Caco-2 (cell line): Measurements from ENCODE around the gene ME3. TPM values are rescaled to one million over a fixed set of nuclear protein-coding genes. Genes with fewer than 3 reads are reported as not detected.
"Not testable (repeated sequence)": the region's sequence is repeated elsewhere in the genome, so short reads cannot be mapped to it uniquely, and the experiment has no call there.

Experiments
- BruUV-seq: library from RNA; stranded (reverse); fragments of 400-500 nt; replicated peaks from 2 replicates; lab custom pipeline; 2021; lab: Mats Ljungman, UMichigan
- CTCF ChIA-PET: fragments of 300-600 bp; sonication (Branson Sonifier 250); formaldehyde crosslinking; loops from one replicate; lab custom pipeline; 2022; ENCODE audit warnings: antibody characterized with exemption; lab: Charles Lee
- POLR2A ChIA-PET: fragments of 300-600 bp; sonication (Branson Sonifier 250); formaldehyde crosslinking; loops from one replicate; lab custom pipeline; 2022; ENCODE audit warnings: antibody characterized with exemption; lab: Charles Lee
- DNase-seq, 2 experiments: peaks; one replicate each; pipeline versions ENCODE4 v3.0.0 to v3.0.0-alpha.2; 2020 to 2022
- H3K27me3 ChIP-seq: replicated peaks from 2 replicates; pipeline ENCODE4 v1.6.0; 2011; ENCODE audit warnings: low read length; ENCODE audit not compliant: control insufficient read depth, insufficient read depth
- H3K36me3 ChIP-seq: 2 replicates; pipeline ENCODE4 v1.5.1; 2011; ENCODE audit warnings: low read length; ENCODE audit not compliant: control insufficient read depth, insufficient read depth
- H3K4me1 ChIP-seq: fragments of 250-450 bp; sonication (Bioruptor Pico); 2 replicates; pipeline ENCODE4 v1.5.1; 2020; ENCODE audit warnings: mild to moderate bottlenecking
- H3K4me3 ChIP-seq: 2 replicates; pipeline ENCODE4 v1.5.1; 2011; ENCODE audit warnings: low read depth, mild to moderate bottlenecking, control low read depth, low read length
- H3K9me3 ChIP-seq: fragments of 250-450 bp; sonication (Bioruptor Pico); 2 replicates; pipeline ENCODE4 v1.5.1; 2020; ENCODE audit warnings: mild to moderate bottlenecking, moderate library complexity
- H3K27ac Mint-ChIP-seq: one replicate; pipeline ENCODE4 v1.8.0; 2022; ENCODE audit warnings: mixed read lengths; ENCODE audit not compliant: unreplicated experiment
- H3K27me3 Mint-ChIP-seq: one replicate; pipeline ENCODE4 v1.8.0; 2022; ENCODE audit warnings: mixed read lengths; ENCODE audit not compliant: insufficient read depth, unreplicated experiment
- H3K36me3 Mint-ChIP-seq: one replicate; pipeline ENCODE4 v1.8.0; 2022; ENCODE audit warnings: mild to moderate bottlenecking, mixed read lengths; ENCODE audit not compliant: insufficient read depth, unreplicated experiment
- H3K4me1 Mint-ChIP-seq: one replicate; pipeline ENCODE4 v1.8.0; 2022; ENCODE audit warnings: low read depth, mixed read lengths; ENCODE audit not compliant: unreplicated experiment
- H3K4me3 Mint-ChIP-seq: one replicate; pipeline ENCODE4 v1.8.0; 2022; ENCODE audit warnings: mild to moderate bottlenecking, moderate library complexity, mixed read lengths; ENCODE audit not compliant: unreplicated experiment
- H3K9me3 Mint-ChIP-seq: one replicate; pipeline ENCODE4 v1.8.0; 2022; ENCODE audit warnings: mixed read lengths; ENCODE audit not compliant: unreplicated experiment
- CTCF ChIP-seq, 2 experiments: fragments of 200-600 bp in 1 of 2; IDR thresholded peaks; 1 replicate in 1 of 2; 2 replicates in 1 of 2; pipeline versions ENCODE4 v1.5.1 to v1.8.0; 2011 to 2022; ENCODE audit warnings: antibody characterized with exemption in 1 of 2, control low read depth in 1 of 2, inconsistent platforms in 1 of 2, low read depth in 1 of 2, low read length in 1 of 2, mild to moderate bottlenecking in 1 of 2, moderate library complexity in 1 of 2; ENCODE audit not compliant: insufficient read depth in 1 of 2, severe bottlenecking in 1 of 2, unreplicated experiment in 1 of 2
- intact Hi-C: fragments of 100-400 bp; cut with micrococcal nuclease; formaldehyde crosslinking; loops from one replicate; pipeline ENCODE4 v1.10.0; 2022; ENCODE audit not compliant: unreplicated experiment
- total RNA-seq: library from RNA; stranded (reverse); gene quantifications from 2 replicates; pipeline ENCODE4 v1.2.3, GENCODE V29; 2022

ME3 gene
- total RNA-seq, 1 experiment from 2014 or later, result 32.8 TPM

GRCh38 chr11:86550757-86551156, 121.7 kb downstream of the ME3 start:
- POLR2A ChIA-PET, result no interaction called here

DNA sequence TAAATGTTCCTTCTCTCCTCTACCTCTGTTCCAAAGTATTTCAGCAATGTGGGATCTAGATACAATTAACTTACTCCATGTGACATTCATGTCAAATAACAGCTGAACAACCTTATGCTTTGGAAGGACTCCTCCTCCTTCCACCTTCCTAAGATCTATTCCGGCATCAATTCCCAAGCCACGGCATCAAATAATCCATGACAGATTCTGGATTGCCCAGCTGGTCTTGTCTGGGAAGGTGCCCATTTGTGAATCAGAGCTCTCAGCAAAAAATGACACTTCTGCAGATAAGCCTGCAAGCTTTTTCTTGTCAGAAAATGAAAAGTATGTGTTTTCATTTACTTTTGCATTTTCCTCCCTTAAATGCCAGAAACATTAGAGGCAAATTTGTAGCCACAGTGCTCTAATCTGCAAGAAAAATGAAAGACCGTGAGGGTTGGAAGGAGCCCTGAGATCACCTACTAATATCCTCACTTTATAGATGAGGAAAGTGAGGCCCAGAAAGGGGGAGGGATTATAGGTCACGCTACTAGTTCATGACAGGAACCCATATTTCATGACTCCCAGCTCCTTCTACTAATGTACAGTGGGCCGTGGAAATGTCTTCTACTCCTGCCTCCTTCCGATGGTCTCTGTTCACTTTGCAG, 124.0 kb downstream of the ME3 start:
- DNase-seq, result no peak
- H3K4me1 Mint-ChIP-seq, result peaks cover 18% of the 10 kb centered on the region
- Histone ChIP-seq H3K27me3 (no peaks in the 10 kb centered on the region), H3K4me1 (peaks cover 9% of the 10 kb centered on the region), H3K36me3 (no peaks in the 10 kb centered on the region), H3K9me3 (no peaks in the 10 kb centered on the region), H3K4me3 (no peak overlapping the region)
- no TSS peak for BruUV-seq
- no peaks in the 10 kb centered on the region for H3K9me3 Mint-ChIP-seq
- no peak overlapping the region for H3K27ac Mint-ChIP-seq
- no peak overlapping the region for H3K4me3 Mint-ChIP-seq
- intact Hi-C loops, result no loop called here
- CTCF ChIA-PET, result interaction anchor here (0.6 to 1.6 kb wide), 4 partner anchors 9 to 70 kb away, joined by 3 to 6 read pairs (median 5); no protein-coding TSS in a partner anchor
- H3K27me3 Mint-ChIP-seq, result no peaks in the 10 kb centered on the region
- TF ChIP-seq CTCF (IDR thresholded peaks at IDR 0.05; ENCODE audit: insufficient read depth in 1 of 2, low read depth in 1 of 2, low read length in 1 of 2, severe bottlenecking in 1 of 2, unreplicated experiment in 1 of 2), result no peak
- POLR2A ChIA-PET, result no interaction called here
- no peaks in the 10 kb centered on the region for H3K36me3 Mint-ChIP-seq

More at GRCh38 chr11:86550757-86551156, 121.7 kb downstream of the ME3 start:
- H3K9me3 ChIP-seq, result no peaks in the 10 kb centered on the region
- DNase-seq, result no peak
- Mint-ChIP-seq H3K9me3 (no peaks in the 10 kb centered on the region), H3K36me3 (no peaks in the 10 kb centered on the region), H3K4me3 (no peak overlapping the region), H3K27me3 (no peaks in the 10 kb centered on the region), H3K27ac (no peak overlapping the region), H3K4me1 (peaks cover 18% of the 10 kb centered on the region)
- TF ChIP-seq CTCF (IDR thresholded peaks at IDR 0.05; ENCODE audit: insufficient read depth in 1 of 2, low read depth in 1 of 2, low read length in 1 of 2, severe bottlenecking in 1 of 2, unreplicated experiment in 1 of 2), result no peak
- no TSS peak for BruUV-seq
- H3K4me3 ChIP-seq, result no peak overlapping the region
- H3K36me3 ChIP-seq, result no peaks in the 10 kb centered on the region
- no peaks in the 10 kb centered on the region for H3K27me3 ChIP-seq
- intact Hi-C loops, result loop anchor here (1.0 kb wide), 1 partner anchor 16 kb away; no protein-coding TSS in a partner anchor
- H3K4me1 ChIP-seq, result peaks cover 9% of the 10 kb centered on the region
- CTCF ChIA-PET, result no interaction called here

DNA sequence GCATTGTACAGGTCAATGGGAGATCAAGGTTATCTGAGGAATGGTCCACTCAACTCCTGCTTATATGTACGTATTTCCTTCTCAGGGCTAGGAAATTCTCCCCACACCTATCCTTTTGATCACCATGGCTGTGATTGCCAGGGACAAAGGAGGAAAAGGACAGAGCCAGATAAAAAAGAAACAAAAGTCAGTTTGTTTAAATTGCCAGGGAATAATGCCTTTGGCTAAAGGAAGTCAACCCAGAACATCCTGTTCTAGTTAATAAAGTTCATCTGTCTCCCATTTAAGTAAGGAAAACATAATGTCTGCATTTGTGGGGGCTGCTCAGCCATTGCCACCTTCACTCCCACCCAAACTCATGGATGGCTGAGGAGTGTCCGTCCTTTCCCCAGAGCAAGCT, 124.7 kb downstream of the ME3 start:
- DNase-seq, result no peak
- H3K9me3 ChIP-seq, result no peaks in the 10 kb centered on the region
- TF ChIP-seq CTCF (IDR thresholded peaks at IDR 0.05; ENCODE audit: insufficient read depth in 1 of 2, low read depth in 1 of 2, low read length in 1 of 2, severe bottlenecking in 1 of 2, unreplicated experiment in 1 of 2), result no peak
- H3K36me3 ChIP-seq, result no peaks in the 10 kb centered on the region
- Mint-ChIP-seq H3K9me3 (peaks cover under 1% of the 10 kb centered on the region), H3K4me3 (no peak overlapping the region), H3K27me3 (no peaks in the 10 kb centered on the region), H3K27ac (no peak overlapping the region), H3K36me3 (no peaks in the 10 kb centered on the region), H3K4me1 (peaks cover 17% of the 10 kb centered on the region)
- ChIA-PET CTCF (interaction anchor here (1.5 kb wide), 1 partner anchor 24 kb away, joined by 5 read pairs; no protein-coding TSS in a partner anchor), POLR2A (interaction anchor here (0.6 kb wide), 1 partner anchor 15 kb away, joined by 4 read pairs; no protein-coding TSS in a partner anchor)
- BruUV-seq, result no TSS peak
- no peak overlapping the region for H3K4me3 ChIP-seq
- H3K4me1 ChIP-seq, result peaks cover 9% of the 10 kb centered on the region
- intact Hi-C loops, result no loop called here
- no peaks in the 10 kb centered on the region for H3K27me3 ChIP-seq

DNA sequence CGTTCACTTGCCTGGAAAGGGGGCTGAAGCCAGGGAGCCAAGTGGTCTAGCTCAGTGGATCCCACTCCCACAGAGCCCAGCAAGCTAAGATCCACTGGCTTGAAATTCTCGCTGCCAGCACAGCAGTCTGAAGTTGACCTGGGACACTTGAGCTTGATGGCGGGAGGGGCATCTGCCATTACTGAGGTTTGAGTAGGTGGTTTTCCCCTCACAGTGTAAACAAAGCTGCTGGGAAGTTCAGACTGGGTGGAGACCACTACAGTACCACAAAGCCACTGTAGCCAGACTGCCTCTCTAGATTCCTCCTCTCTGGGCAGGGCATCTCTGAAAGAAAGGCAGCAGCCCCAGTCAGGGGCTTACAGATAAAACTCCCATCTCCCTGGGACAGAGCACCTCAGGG, 131.1 kb downstream of the ME3 start:
- H3K9me3 ChIP-seq, POLR2A ChIA-PET, BruUV-seq, DNase-seq, H3K27me3 Mint-ChIP-seq, H3K4me3 ChIP-seq, H3K4me1 Mint-ChIP-seq, H3K9me3 Mint-ChIP-seq, H3K27me3 ChIP-seq, CTCF ChIA-PET, H3K36me3 ChIP-seq, H3K27ac Mint-ChIP-seq, H3K4me1 ChIP-seq, intact Hi-C loops, H3K36me3 Mint-ChIP-seq, H3K4me3 Mint-ChIP-seq: not testable (repeated sequence)
